Transverse colon (tissue), 4 donors: ENCODE data around the gene WIZ. TPM values are rescaled to one million over a fixed set of nuclear protein-coding genes. Genes with fewer than 3 reads are reported as not detected.
A peak's percentile ranks its signal among the peaks of the same experiment; 100 is the strongest.

Experiments
- DNase-seq: peaks from one replicate; pipeline ENCODE4 v3.0.0-alpha.2; 2019
- H3K27ac ChIP-seq, 4 donors: fragments of 200-600 bp; sonication (generic); 2 replicates each; pipeline ENCODE4 v1.5.1; 2016 to 2018; ENCODE audit warnings: inconsistent platforms in 4 of 4
- H3K27me3 ChIP-seq: fragments of 200-600 bp; sonication (generic); 2 replicates; pipeline ENCODE4 v1.5.1; 2017; ENCODE audit warnings: inconsistent platforms
- H3K36me3 ChIP-seq, 4 donors: fragments of 200-600 bp; sonication (generic); 2 replicates each; pipeline ENCODE4 v1.5.1; 2017 to 2019; ENCODE audit warnings: inconsistent platforms in 4 of 4
- H3K4me1 ChIP-seq, 4 donors: fragments of 200-600 bp; sonication (generic); 2 replicates each; pipeline ENCODE4 v1.5.1; 2017 to 2020; ENCODE audit warnings: inconsistent platforms in 4 of 4
- H3K4me3 ChIP-seq, 4 donors: fragments of 200-600 bp; sonication (generic); 1 replicate in 1 of 4; 2 replicates in 3 of 4; pipeline versions ENCODE4 v1.5.1 to v1.6.1; 2017 to 2019; ENCODE audit warnings: inconsistent platforms in 4 of 4
- H3K9me3 ChIP-seq, 2 donors: fragments of 200-600 bp; sonication (generic); 2 replicates each; pipeline ENCODE4 v1.5.1; 2017 to 2019; ENCODE audit warnings: inconsistent platforms in 2 of 2
- CTCF ChIP-seq, 5 experiments: fragments of 200-600 bp in 3 of 5; fragments of 450-650 bp in 2 of 5; sonication (generic) in 3 of 5; IDR thresholded peaks; 1 replicate in 2 of 5; 2 replicates in 3 of 5; pipeline ENCODE4 v1.5.1; 2016 to 2017; ENCODE audit warnings: antibody characterized with exemption in 5 of 5, inconsistent platforms in 3 of 5, mild to moderate bottlenecking in 2 of 5, moderate library complexity in 1 of 5
- EP300 ChIP-seq: sonication (generic); formaldehyde crosslinking; IDR thresholded peaks from one replicate; pipeline ENCODE4 v1.6.1; 2017; ENCODE audit warnings: antibody characterized with exemption, low read depth
- POLR2A ChIP-seq: fragments of 450-650 bp; IDR thresholded peaks from one replicate; pipeline ENCODE4 v1.6.1; 2016; ENCODE audit warnings: antibody characterized with exemption, mild to moderate bottlenecking, moderate library complexity
- POLR2AphosphoS5 ChIP-seq, 3 donors: sonication (generic); formaldehyde crosslinking; IDR thresholded peaks; one replicate each; pipeline ENCODE4 v1.6.1; 2016; ENCODE audit warnings: antibody characterized with exemption in 3 of 3
- WGBS, 2 donors: methylation state at CpG; one replicate each; pipeline ENCODE4 v1.1.5; 2018; ENCODE audit warnings: low coverage in 1 of 2; 5-methylcytosine and 5-hydroxymethylcytosine counted together
- in situ Hi-C, 4 donors: fragments of 200-750 bp; cut with MboI; loops; one replicate each; pipeline versions ENCODE4 v1.15.0 to v1.15.1; 2017; ENCODE audit warnings: low sequenced_read_pairs in 3 of 4, low pct_ligation_motif_present in 1 of 4, low pct_unique_long_range_greater_than_20kb in 1 of 4
- intact Hi-C: fragments of 100-400 bp; cut with DNase I; formaldehyde crosslinking; loops from one replicate; pipeline ENCODE4 v1.15.1; 2023; ENCODE audit warnings: low total_unique reads
- total RNA-seq, 4 donors: library from RNA; depleted of rRNA; stranded (reverse); fragments of >200 nt; gene quantifications; one replicate each; pipeline ENCODE4 v1.1.0, GENCODE V29; 2016

The WIZ gene
- total RNA-seq, 4 donors from 2014 or later, result 31.0 to 63.6 (median 42.0) TPM

- Histone ChIP-seq H3K36me3 (peaks cover 0 to 32% (median 19%) of the 10 kb centered on the region in 4 donors), H3K27me3 (no peaks in the 10 kb centered on the region), H3K4me1 (peaks cover 10 to 26% (median 15%) of the 10 kb centered on the region in 4 donors), H3K4me3 (no peak overlapping the region), H3K27ac (peak overlapping the region in 3 of 4 donors; percentile 23 to 35 (median 30)), H3K9me3 (no peaks in the 10 kb centered on the region)
- WGBS, 2 donors, result 74% methylated on average over 15 of the region's 15 CpGs; no CpG with 5 or more reads in 1 of the 2 donors
- DNase-seq, result no peak
- TF ChIP-seq POLR2A, result no peak
- TF ChIP-seq POLR2AphosphoS5 (IDR thresholded peaks at IDR 0.05), result no peak
- no peak for TF ChIP-seq EP300
- TF ChIP-seq CTCF (IDR thresholded peaks at IDR 0.05), result no peak
- in situ Hi-C loops, result loop anchor here in 2 of 4 donors (10.0 kb wide), 1 partner anchor 133 kb away; no protein-coding TSS in a partner anchor
- intact Hi-C loops, result no loop called here
Measured at GRCh38 chr19:15421721-15422260, 28.0 kb downstream of the WIZ start.

GRCh38 chr19:15421136-15421695, 28.5 kb downstream of the WIZ start:
- Histone ChIP-seq H3K4me1 (peaks cover 12 to 31% (median 20%) of the 10 kb centered on the region in 4 donors), H3K4me3 (no peak overlapping the region), H3K36me3 (peaks cover 0 to 30% (median 18%) of the 10 kb centered on the region in 4 donors), H3K27me3 (no peaks in the 10 kb centered on the region), H3K9me3 (no peaks in the 10 kb centered on the region), H3K27ac (peak overlapping the region in 3 of 4 donors; percentile 23 to 35 (median 30))
- TF ChIP-seq POLR2A (no peak), CTCF (IDR thresholded peaks at IDR 0.05) (no peak), POLR2AphosphoS5 (IDR thresholded peaks at IDR 0.05) (no peak), EP300 (no peak)
- intact Hi-C loops, result no loop called here
- 81 to 82% methylated on average over 2 to 12 of the region's 12 CpGs for WGBS, 2 donors
- DNase-seq, result no peak
- in situ Hi-C loops, result loop anchor here in 2 of 4 donors (10.0 kb wide), 1 partner anchor 134 kb away; no protein-coding TSS in a partner anchor

- H3K4me3 ChIP-seq, result peak overlapping the region; percentile 22 to 94 (median 60)
- no peaks in the 10 kb centered on the region for H3K9me3 ChIP-seq
- H3K4me1 ChIP-seq, result peaks cover 12 to 43% (median 22%) of the 10 kb centered on the region in 4 donors
- WGBS, 2 donors, result 18 to 22% methylated on average over 13 to 16 of the region's 16 CpGs
- no peak for TF ChIP-seq POLR2A
- peak in 1 of 5 experiments; percentile 7 for TF ChIP-seq CTCF (IDR thresholded peaks at IDR 0.05)
- peaks cover 0 to 21% (median 13%) of the 10 kb centered on the region in 4 donors for H3K36me3 ChIP-seq
- in situ Hi-C loops (loop anchor here in 3 of 4 donors (10.0 kb wide), 1 partner anchor 135 kb away; no protein-coding TSS in a partner anchor), intact Hi-C loops (no loop called here)
- H3K27me3 ChIP-seq, result no peaks in the 10 kb centered on the region
- DNase-seq, result no peak
- peak overlapping the region; percentile 3 to 86 (median 44) for H3K27ac ChIP-seq
Measured at GRCh38 chr19:15419413-15420025, 30.2 kb downstream of the WIZ start.
